H1 (cell line): ENCODE data around the gene TACC2. TPM values are rescaled to one million over a fixed set of nuclear protein-coding genes. Genes with fewer than 3 reads are reported as not detected.

Source experiments
- CHD1 ChIP-seq: IDR thresholded peaks from 2 replicates; pipeline ENCODE4 v1.6.1; 2012; ENCODE audit warnings: low read depth, low read length, improper control_type of control experiment
- GABPA ChIP-seq: IDR thresholded peaks from 2 replicates; pipeline ENCODE4 v1.6.1; 2011; ENCODE audit warnings: mild to moderate bottlenecking, low read length, moderate library complexity, borderline replicate concordance; ENCODE audit not compliant: insufficient read depth
- MAFK ChIP-seq: IDR thresholded peaks from 2 replicates; pipeline ENCODE4 v1.6.1; 2012; ENCODE audit warnings: low read depth, mild to moderate bottlenecking, improper control_type of control experiment, low read length
- NRF1 ChIP-seq: IDR thresholded peaks from 2 replicates; pipeline ENCODE4 v1.6.1; 2011; ENCODE audit warnings: mild to moderate bottlenecking, low read depth, low read length, improper control_type of control experiment
- PHF8 ChIP-seq: fragments of 200-600 bp; sonication (generic); conservative IDR thresholded peaks from 2 replicates; pipeline ENCODE4 v1.7.1; 2012; ENCODE audit warnings: low read depth, mild to moderate bottlenecking, inconsistent platforms, low read length, moderate library complexity
- POU5F1 ChIP-seq: IDR thresholded peaks from 2 replicates; pipeline ENCODE4 v1.6.1; 2011; ENCODE audit warnings: low read depth, mild to moderate bottlenecking, low read length, moderate library complexity
- RNF2 ChIP-seq: fragments of 200-900, 300-1000 bp; sonication (generic); IDR thresholded peaks from 2 replicates; pipeline ENCODE4 v1.7.1; 2016; ENCODE audit warnings: borderline replicate concordance, low read depth, mild to moderate bottlenecking, antibody characterized with exemption, low read length; ENCODE audit not compliant: poor library complexity, severe bottlenecking; ENCODE audit errors: missing control alignments
- ZNF274 ChIP-seq: IDR thresholded peaks from 2 replicates; pipeline ENCODE4 v1.7.0; 2012; ENCODE audit warnings: low read length, borderline replicate concordance; ENCODE audit errors: extremely low read depth
- polyA plus RNA-seq, 7 experiments: library from polyadenylated mRNA; depleted of rRNA in 3 of 7; stranded (reverse) in 5 of 7; unstranded in 2 of 7; fragments of >200 nt in 5 of 7; fragments of 200-250 nt in 2 of 7; gene quantifications; 1 replicate in 5 of 7; 2 replicates in 1 of 7; 4 replicates in 1 of 7; pipeline versions ENCODE4 v1.2.1 to v1.2.3, GENCODE V29; 2011 to 2013; ENCODE audit warnings: missing spikeins in 2 of 7, mixed read lengths in 2 of 7
- total RNA-seq: library from RNA; stranded (reverse); fragmentation: NEBNext Ultra II Directional; extraction: Animal tissue kit (Norgen Biotek cat#: 25700); gene quantifications from 2 replicates; pipeline ENCODE4 v1.2.1, GENCODE V29; 2021
- TF ChIP-seq, protein P1 (sequence below): fragments of 300-600 bp; sonication (generic); IDR thresholded peaks from 2 replicates; pipeline ENCODE4 v1.7.1; 2012; ENCODE audit warnings: low read length, moderate library complexity, mild to moderate bottlenecking, inconsistent platforms; ENCODE audit not compliant: insufficient replicate concordance
- TF ChIP-seq, protein P2 (sequence below): IDR thresholded peaks from 2 replicates; pipeline ENCODE4 v1.6.1; 2012; ENCODE audit warnings: low read length, inconsistent platforms

Gene TACC2
- total and polyA plus RNA-seq, 2 of the 8 experiments (the other 6 are each of a cell fraction or from before 2014, with no cell fraction given) = 21.2 to 46.6 TPM

DNA sequence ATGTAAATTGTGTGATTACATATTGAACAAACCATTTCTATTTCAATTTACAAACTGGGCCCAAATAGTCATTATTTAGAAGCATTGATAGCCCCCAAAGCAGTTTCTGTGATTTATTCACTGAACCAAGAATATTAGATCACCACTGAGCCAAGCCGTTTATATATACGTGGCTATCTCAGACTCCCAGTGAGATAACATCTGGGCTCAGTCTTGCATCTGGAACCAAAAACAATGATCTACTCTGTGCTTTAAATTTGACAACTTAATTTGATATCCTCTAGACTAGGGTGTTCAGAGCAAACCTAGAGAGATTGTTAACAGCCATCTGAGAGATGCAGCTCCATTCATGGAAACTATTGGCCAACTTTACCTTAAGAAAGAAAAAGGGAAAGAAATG is 240.7 kb downstream of the TACC2 start (continued):
- TF ChIP-seq, protein P1, sequence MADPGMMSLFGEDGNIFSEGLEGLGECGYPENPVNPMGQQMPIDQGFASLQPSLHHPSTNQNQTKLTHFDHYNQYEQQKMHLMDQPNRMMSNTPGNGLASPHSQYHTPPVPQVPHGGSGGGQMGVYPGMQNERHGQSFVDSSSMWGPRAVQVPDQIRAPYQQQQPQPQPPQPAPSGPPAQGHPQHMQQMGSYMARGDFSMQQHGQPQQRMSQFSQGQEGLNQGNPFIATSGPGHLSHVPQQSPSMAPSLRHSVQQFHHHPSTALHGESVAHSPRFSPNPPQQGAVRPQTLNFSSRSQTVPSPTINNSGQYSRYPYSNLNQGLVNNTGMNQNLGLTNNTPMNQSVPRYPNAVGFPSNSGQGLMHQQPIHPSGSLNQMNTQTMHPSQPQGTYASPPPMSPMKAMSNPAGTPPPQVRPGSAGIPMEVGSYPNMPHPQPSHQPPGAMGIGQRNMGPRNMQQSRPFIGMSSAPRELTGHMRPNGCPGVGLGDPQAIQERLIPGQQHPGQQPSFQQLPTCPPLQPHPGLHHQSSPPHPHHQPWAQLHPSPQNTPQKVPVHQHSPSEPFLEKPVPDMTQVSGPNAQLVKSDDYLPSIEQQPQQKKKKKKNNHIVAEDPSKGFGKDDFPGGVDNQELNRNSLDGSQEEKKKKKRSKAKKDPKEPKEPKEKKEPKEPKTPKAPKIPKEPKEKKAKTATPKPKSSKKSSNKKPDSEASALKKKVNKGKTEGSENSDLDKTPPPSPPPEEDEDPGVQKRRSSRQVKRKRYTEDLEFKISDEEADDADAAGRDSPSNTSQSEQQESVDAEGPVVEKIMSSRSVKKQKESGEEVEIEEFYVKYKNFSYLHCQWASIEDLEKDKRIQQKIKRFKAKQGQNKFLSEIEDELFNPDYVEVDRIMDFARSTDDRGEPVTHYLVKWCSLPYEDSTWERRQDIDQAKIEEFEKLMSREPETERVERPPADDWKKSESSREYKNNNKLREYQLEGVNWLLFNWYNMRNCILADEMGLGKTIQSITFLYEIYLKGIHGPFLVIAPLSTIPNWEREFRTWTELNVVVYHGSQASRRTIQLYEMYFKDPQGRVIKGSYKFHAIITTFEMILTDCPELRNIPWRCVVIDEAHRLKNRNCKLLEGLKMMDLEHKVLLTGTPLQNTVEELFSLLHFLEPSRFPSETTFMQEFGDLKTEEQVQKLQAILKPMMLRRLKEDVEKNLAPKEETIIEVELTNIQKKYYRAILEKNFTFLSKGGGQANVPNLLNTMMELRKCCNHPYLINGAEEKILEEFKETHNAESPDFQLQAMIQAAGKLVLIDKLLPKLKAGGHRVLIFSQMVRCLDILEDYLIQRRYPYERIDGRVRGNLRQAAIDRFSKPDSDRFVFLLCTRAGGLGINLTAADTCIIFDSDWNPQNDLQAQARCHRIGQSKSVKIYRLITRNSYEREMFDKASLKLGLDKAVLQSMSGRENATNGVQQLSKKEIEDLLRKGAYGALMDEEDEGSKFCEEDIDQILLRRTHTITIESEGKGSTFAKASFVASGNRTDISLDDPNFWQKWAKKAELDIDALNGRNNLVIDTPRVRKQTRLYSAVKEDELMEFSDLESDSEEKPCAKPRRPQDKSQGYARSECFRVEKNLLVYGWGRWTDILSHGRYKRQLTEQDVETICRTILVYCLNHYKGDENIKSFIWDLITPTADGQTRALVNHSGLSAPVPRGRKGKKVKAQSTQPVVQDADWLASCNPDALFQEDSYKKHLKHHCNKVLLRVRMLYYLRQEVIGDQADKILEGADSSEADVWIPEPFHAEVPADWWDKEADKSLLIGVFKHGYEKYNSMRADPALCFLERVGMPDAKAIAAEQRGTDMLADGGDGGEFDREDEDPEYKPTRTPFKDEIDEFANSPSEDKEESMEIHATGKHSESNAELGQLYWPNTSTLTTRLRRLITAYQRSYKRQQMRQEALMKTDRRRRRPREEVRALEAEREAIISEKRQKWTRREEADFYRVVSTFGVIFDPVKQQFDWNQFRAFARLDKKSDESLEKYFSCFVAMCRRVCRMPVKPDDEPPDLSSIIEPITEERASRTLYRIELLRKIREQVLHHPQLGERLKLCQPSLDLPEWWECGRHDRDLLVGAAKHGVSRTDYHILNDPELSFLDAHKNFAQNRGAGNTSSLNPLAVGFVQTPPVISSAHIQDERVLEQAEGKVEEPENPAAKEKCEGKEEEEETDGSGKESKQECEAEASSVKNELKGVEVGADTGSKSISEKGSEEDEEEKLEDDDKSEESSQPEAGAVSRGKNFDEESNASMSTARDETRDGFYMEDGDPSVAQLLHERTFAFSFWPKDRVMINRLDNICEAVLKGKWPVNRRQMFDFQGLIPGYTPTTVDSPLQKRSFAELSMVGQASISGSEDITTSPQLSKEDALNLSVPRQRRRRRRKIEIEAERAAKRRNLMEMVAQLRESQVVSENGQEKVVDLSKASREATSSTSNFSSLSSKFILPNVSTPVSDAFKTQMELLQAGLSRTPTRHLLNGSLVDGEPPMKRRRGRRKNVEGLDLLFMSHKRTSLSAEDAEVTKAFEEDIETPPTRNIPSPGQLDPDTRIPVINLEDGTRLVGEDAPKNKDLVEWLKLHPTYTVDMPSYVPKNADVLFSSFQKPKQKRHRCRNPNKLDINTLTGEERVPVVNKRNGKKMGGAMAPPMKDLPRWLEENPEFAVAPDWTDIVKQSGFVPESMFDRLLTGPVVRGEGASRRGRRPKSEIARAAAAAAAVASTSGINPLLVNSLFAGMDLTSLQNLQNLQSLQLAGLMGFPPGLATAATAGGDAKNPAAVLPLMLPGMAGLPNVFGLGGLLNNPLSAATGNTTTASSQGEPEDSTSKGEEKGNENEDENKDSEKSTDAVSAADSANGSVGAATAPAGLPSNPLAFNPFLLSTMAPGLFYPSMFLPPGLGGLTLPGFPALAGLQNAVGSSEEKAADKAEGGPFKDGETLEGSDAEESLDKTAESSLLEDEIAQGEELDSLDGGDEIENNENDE = no peak
- TF ChIP-seq POU5F1 (no peak), ZNF274 (no peak), RNF2 (no peak), CHD1 (no peak), PHF8 (no peak), MAFK (no peak), NRF1 (no peak), GABPA (no peak)
- TF ChIP-seq, protein P2, sequence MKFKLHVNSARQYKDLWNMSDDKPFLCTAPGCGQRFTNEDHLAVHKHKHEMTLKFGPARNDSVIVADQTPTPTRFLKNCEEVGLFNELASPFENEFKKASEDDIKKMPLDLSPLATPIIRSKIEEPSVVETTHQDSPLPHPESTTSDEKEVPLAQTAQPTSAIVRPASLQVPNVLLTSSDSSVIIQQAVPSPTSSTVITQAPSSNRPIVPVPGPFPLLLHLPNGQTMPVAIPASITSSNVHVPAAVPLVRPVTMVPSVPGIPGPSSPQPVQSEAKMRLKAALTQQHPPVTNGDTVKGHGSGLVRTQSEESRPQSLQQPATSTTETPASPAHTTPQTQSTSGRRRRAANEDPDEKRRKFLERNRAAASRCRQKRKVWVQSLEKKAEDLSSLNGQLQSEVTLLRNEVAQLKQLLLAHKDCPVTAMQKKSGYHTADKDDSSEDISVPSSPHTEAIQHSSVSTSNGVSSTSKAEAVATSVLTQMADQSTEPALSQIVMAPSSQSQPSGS = no peak
